ENCODE results near the gene NAP1L4.

GRCh38 chr11:2926611-2927051 is 65.5 kb downstream of the NAP1L4 start:
- TF ChIP-seq CTCF (IDR thresholded peaks at IDR 0.05; ENCODE audit: low read depth, low read length), result no peak
- TF ChIP-seq POLR2A (IDR thresholded peaks at IDR 0.05; ENCODE audit: extremely low read depth, insufficient read length), result no peak
